Measurements from ENCODE around the gene TESMIN.

Gene TESMIN

DNA sequence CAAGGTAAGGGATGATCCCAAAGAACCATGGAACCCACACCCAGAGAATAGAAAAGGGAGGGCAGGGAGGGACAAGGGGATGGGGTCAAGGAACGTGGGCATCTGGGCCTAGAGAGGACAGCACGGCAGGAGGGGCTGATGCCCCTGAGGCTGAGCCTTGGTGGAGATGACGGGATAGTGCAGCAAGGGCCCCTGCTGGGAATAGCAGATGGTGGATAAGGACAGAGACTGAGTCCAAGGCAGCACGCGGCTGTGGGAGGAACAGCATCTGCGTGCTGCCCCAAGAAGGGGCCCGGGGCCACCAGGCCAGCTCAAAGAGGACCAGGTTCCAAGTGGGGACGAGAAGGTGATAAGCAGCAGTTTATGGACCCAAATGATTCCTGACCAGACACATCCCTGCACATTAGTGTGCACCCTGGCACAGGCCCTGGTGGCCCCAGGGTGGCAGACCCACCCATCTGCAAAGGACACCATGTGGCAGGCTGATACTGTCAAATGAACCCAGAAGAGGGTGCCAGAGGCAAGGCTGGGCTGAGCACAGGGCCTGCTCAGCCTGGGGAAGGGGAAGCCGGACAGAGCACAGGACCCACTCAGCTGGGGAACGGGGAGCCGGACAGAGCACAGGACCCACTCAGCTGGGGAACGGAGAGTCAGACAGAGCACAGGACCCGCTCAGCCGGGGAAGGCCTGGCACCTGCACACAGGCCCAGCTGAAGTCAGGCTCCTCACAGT, 12.8 kb upstream of the TESMIN start:
- POLR2A ChIA-PET, result no interaction called here
- TF ChIP-seq CTCF (IDR thresholded peaks at IDR 0.05; ENCODE audit: control extremely low read depth, extremely low read depth, low read depth, missing control alignments), result peak; percentile 13
- CTCF ChIA-PET, result no interaction called here
- no peak for DNase-seq (ENCODE audit: extremely low spot score)

DNA sequence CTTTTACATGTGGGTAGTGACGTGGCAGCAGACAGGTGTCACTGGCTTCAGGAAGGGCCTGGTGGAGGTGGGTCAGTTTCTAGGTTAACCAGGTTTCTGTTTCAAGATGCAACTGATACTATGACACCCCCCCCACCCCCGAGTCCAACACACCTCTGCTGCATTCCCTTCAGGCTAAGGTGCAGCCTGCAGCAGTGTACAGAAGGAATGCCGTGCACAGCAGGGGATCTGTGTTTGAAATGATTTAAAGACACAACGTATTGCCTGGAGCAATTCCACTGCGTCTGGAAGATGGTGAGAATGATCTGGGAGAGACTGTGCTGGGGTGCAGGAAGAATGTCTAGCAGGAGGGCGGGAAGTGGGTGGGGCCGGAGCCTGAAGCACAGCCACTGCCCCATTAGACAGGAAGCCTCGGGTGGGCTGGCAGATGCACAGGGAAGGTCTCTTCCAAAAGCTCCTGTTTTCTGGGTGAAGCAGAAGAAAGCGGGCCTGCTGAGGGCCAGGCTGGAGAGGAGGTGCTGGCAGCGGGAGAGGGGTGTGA, 11.9 kb upstream of the TESMIN start:
- no peak for TF ChIP-seq CTCF (IDR thresholded peaks at IDR 0.05; ENCODE audit: control extremely low read depth, extremely low read depth, low read depth, missing control alignments)
- ChIA-PET POLR2A (no interaction called here), CTCF (no interaction called here)
- DNase-seq (ENCODE audit: extremely low spot score), result no peak

- ChIA-PET POLR2A (no interaction called here), CTCF (interaction anchor here (2.4 kb wide), 1 partner anchor 36 kb away, joined by 7 read pairs; no protein-coding TSS in a partner anchor)
- no peak for TF ChIP-seq CTCF (IDR thresholded peaks at IDR 0.05; ENCODE audit: control extremely low read depth, extremely low read depth, low read depth, missing control alignments)
- no peak for DNase-seq (ENCODE audit: extremely low spot score)
These were observed 11.2 kb upstream of the TESMIN start for GRCh38 chr11:68762481-68762880.

GRCh38 chr11:68761801-68762200, 10.5 kb upstream of the TESMIN start:
- no peak for TF ChIP-seq CTCF (IDR thresholded peaks at IDR 0.05; ENCODE audit: control extremely low read depth, extremely low read depth, low read depth, missing control alignments)
- DNase-seq (ENCODE audit: extremely low spot score), result no peak
- POLR2A ChIA-PET, result no interaction called here
- CTCF ChIA-PET, result interaction anchor here (2.4 kb wide), 1 partner anchor 36 kb away, joined by 7 read pairs; no protein-coding TSS in a partner anchor

- CTCF ChIA-PET, result no interaction called here
- TF ChIP-seq CTCF (IDR thresholded peaks at IDR 0.05; ENCODE audit: control extremely low read depth, extremely low read depth, low read depth, missing control alignments), result no peak
- DNase-seq (ENCODE audit: extremely low spot score), result no peak
- POLR2A ChIA-PET, result no interaction called here
These were observed 8.7 kb upstream of the TESMIN start for GRCh38 chr11:68759991-68760390.

- no peak for DNase-seq (ENCODE audit: extremely low spot score)
- ChIA-PET CTCF (no interaction called here), POLR2A (no interaction called here)
- no peak for TF ChIP-seq CTCF (IDR thresholded peaks at IDR 0.05; ENCODE audit: control extremely low read depth, extremely low read depth, low read depth, missing control alignments)
These were observed 6.4 kb upstream of the TESMIN start for GRCh38 chr11:68757711-68758110.

All from GM10248 (cell line).